A549 (cell line): ENCODE data around the gene SLIT1.

Source experiments
- POLR2A ChIP-seq: IDR thresholded peaks from 2 replicates; pipeline ENCODE4 v1.6.1; 2012; ENCODE audit warnings: mild to moderate bottlenecking, low read length
- TF ChIP-seq, protein P1 (sequence below): fragments of >200 bp; sonication (Bioruptor Twin); formaldehyde crosslinking; IDR thresholded peaks from 3 replicates; pipeline ENCODE4 v1.5.1; 2016
- TF ChIP-seq, protein P2 (sequence below): fragments of 200-600 bp; sonication (generic); IDR thresholded peaks from 2 replicates; pipeline ENCODE4 v1.6.1; 2016; ENCODE audit warnings: antibody characterized with exemption, mild to moderate bottlenecking, moderate library complexity

GRCh38 chr10:96972264-96972663, 213.5 kb downstream of the SLIT1 start:
- TF ChIP-seq, protein P1, sequence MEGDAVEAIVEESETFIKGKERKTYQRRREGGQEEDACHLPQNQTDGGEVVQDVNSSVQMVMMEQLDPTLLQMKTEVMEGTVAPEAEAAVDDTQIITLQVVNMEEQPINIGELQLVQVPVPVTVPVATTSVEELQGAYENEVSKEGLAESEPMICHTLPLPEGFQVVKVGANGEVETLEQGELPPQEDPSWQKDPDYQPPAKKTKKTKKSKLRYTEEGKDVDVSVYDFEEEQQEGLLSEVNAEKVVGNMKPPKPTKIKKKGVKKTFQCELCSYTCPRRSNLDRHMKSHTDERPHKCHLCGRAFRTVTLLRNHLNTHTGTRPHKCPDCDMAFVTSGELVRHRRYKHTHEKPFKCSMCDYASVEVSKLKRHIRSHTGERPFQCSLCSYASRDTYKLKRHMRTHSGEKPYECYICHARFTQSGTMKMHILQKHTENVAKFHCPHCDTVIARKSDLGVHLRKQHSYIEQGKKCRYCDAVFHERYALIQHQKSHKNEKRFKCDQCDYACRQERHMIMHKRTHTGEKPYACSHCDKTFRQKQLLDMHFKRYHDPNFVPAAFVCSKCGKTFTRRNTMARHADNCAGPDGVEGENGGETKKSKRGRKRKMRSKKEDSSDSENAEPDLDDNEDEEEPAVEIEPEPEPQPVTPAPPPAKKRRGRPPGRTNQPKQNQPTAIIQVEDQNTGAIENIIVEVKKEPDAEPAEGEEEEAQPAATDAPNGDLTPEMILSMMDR, result no peak
- TF ChIP-seq, protein P2, sequence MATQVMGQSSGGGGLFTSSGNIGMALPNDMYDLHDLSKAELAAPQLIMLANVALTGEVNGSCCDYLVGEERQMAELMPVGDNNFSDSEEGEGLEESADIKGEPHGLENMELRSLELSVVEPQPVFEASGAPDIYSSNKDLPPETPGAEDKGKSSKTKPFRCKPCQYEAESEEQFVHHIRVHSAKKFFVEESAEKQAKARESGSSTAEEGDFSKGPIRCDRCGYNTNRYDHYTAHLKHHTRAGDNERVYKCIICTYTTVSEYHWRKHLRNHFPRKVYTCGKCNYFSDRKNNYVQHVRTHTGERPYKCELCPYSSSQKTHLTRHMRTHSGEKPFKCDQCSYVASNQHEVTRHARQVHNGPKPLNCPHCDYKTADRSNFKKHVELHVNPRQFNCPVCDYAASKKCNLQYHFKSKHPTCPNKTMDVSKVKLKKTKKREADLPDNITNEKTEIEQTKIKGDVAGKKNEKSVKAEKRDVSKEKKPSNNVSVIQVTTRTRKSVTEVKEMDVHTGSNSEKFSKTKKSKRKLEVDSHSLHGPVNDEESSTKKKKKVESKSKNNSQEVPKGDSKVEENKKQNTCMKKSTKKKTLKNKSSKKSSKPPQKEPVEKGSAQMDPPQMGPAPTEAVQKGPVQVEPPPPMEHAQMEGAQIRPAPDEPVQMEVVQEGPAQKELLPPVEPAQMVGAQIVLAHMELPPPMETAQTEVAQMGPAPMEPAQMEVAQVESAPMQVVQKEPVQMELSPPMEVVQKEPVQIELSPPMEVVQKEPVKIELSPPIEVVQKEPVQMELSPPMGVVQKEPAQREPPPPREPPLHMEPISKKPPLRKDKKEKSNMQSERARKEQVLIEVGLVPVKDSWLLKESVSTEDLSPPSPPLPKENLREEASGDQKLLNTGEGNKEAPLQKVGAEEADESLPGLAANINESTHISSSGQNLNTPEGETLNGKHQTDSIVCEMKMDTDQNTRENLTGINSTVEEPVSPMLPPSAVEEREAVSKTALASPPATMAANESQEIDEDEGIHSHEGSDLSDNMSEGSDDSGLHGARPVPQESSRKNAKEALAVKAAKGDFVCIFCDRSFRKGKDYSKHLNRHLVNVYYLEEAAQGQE, result no peak
- no peak for TF ChIP-seq POLR2A
